Measurements from ENCODE around the gene STXBP4. TPM values are rescaled to one million over a fixed set of nuclear protein-coding genes. Genes with fewer than 3 reads are reported as not detected.
A peak's percentile ranks its signal among the peaks of the same experiment; 100 is the strongest.

STXBP4 gene
- total RNA-seq, 1 donor from 2014 or later: 5.2 TPM

GRCh38 chr17:54969658-54970572 lies 1.4 kb downstream of the STXBP4 start:
- no peak for DNase-seq
- intact Hi-C loops (cut with micrococcal nuclease): no loop called here
- ATAC-seq: no peak

GRCh38 chr17:54971147-54971546 lies 2.6 kb downstream of the STXBP4 start:
- intact Hi-C loops (cut with micrococcal nuclease): no loop called here
- ATAC-seq (no peak), DNase-seq (no peak)

- intact Hi-C loops (cut with micrococcal nuclease): no loop called here
- no peak for DNase-seq
- no peak for ATAC-seq
Observed at GRCh38 chr17:54971901-54972300, 3.3 kb downstream of the STXBP4 start.

GRCh38 chr17:54972406-54973138 lies 4.0 kb downstream of the STXBP4 start:
- intact Hi-C loops (cut with micrococcal nuclease): no loop called here
- no peak for ATAC-seq
- no peak for DNase-seq

GRCh38 chr17:54974759-54975158 lies 6.2 kb downstream of the STXBP4 start:
- intact Hi-C loops (cut with micrococcal nuclease): no loop called here
- no peak for DNase-seq
- no peak for ATAC-seq

GRCh38 chr17:54976316-54976715 lies 7.8 kb downstream of the STXBP4 start:
- intact Hi-C loops (cut with micrococcal nuclease): no loop called here
- DNase-seq: no peak
- no peak for ATAC-seq

GRCh38 chr17:54977744-54978143 lies 9.2 kb downstream of the STXBP4 start:
- no peak for ATAC-seq
- no peak for DNase-seq
- intact Hi-C loops (cut with micrococcal nuclease): no loop called here

- ATAC-seq: no peak
Observed at GRCh38 chr17:54979657-54980056, 11.1 kb downstream of the STXBP4 start.

GRCh38 chr17:54980375-54980774 lies 11.8 kb downstream of the STXBP4 start:
- intact Hi-C loops (cut with micrococcal nuclease): no loop called here
- ATAC-seq (no peak), DNase-seq (no peak)

More at GRCh38 chr17:54979657-54980056, 11.1 kb downstream of the STXBP4 start:
- DNase-seq: no peak
- intact Hi-C loops (cut with micrococcal nuclease): no loop called here

GRCh38 chr17:54982399-54982798 lies 13.8 kb downstream of the STXBP4 start:
- intact Hi-C loops (cut with micrococcal nuclease): no loop called here
- ATAC-seq (no peak), DNase-seq (no peak)

- intact Hi-C loops (cut with micrococcal nuclease): no loop called here
- ATAC-seq (no peak), DNase-seq (no peak)
Observed at GRCh38 chr17:54983260-54983659, 14.7 kb downstream of the STXBP4 start.

- ATAC-seq (no peak), DNase-seq (no peak)
- intact Hi-C loops (cut with micrococcal nuclease): no loop called here
Observed at GRCh38 chr17:54985476-54985875, 16.9 kb downstream of the STXBP4 start.

- intact Hi-C loops (cut with micrococcal nuclease): no loop called here
- DNase-seq (no peak), ATAC-seq (no peak)
Observed at GRCh38 chr17:54990118-54990517, 21.6 kb downstream of the STXBP4 start.

GRCh38 chr17:54991567-54991966 lies 23.0 kb downstream of the STXBP4 start:
- no peak for DNase-seq
- intact Hi-C loops (cut with micrococcal nuclease): no loop called here
- no peak for ATAC-seq

GRCh38 chr17:54992797-54993639 lies 24.5 kb downstream of the STXBP4 start:
- peak; percentile 44 for ATAC-seq
- intact Hi-C loops (cut with micrococcal nuclease): loop anchor here (2.0 kb wide), 1 partner anchor 356 kb away; no protein-coding TSS in a partner anchor
- DNase-seq: no peak

- no peak for DNase-seq
- intact Hi-C loops (cut with micrococcal nuclease): no loop called here
- ATAC-seq: no peak
Observed at GRCh38 chr17:54996441-54996840, 27.9 kb downstream of the STXBP4 start.

GRCh38 chr17:55002458-55002857 lies 33.9 kb downstream of the STXBP4 start:
- intact Hi-C loops (cut with micrococcal nuclease): no loop called here
- no peak for DNase-seq
- no peak for ATAC-seq

GRCh38 chr17:55004484-55004883 lies 35.9 kb downstream of the STXBP4 start:
- ATAC-seq (no peak), DNase-seq (no peak)
- intact Hi-C loops (cut with micrococcal nuclease): no loop called here

GRCh38 chr17:55005520-55005919 lies 37.0 kb downstream of the STXBP4 start:
- intact Hi-C loops (cut with micrococcal nuclease): no loop called here
- no peak for ATAC-seq
- DNase-seq: no peak

GRCh38 chr17:55023626-55024025 lies 55.1 kb downstream of the STXBP4 start:
- no peak for DNase-seq
- ATAC-seq: no peak
- intact Hi-C loops (cut with micrococcal nuclease): no loop called here
